Cardiac septum (tissue), 1 donor: ENCODE measurements around the gene ARHGEF16. TPM values are rescaled to one million over a fixed set of nuclear protein-coding genes. Genes with fewer than 3 reads are reported as not detected.

Experiments used
- DNase-seq: peaks from one replicate; pipeline ENCODE4 v3.0.0-alpha.2; 2020; ENCODE audit warnings: low spot score
- intact Hi-C: fragments of 100-400 bp; cut with DNase I; formaldehyde crosslinking; loops from one replicate; pipeline ENCODE4 v1.14.0; 2022
- total RNA-seq: library from RNA; stranded (reverse); fragmentation: NEBNext Ultra II Directional; extraction: Animal tissue kit (Norgen Biotek cat#: 25700); gene quantifications from one replicate; pipeline ENCODE4 v1.2.1, GENCODE V29; 2021
- donor health status: DM: no; HTN: no; CAD: no.

The ARHGEF16 gene
- total RNA-seq, 1 donor from 2014 or later, result 0.57 TPM

DNA sequence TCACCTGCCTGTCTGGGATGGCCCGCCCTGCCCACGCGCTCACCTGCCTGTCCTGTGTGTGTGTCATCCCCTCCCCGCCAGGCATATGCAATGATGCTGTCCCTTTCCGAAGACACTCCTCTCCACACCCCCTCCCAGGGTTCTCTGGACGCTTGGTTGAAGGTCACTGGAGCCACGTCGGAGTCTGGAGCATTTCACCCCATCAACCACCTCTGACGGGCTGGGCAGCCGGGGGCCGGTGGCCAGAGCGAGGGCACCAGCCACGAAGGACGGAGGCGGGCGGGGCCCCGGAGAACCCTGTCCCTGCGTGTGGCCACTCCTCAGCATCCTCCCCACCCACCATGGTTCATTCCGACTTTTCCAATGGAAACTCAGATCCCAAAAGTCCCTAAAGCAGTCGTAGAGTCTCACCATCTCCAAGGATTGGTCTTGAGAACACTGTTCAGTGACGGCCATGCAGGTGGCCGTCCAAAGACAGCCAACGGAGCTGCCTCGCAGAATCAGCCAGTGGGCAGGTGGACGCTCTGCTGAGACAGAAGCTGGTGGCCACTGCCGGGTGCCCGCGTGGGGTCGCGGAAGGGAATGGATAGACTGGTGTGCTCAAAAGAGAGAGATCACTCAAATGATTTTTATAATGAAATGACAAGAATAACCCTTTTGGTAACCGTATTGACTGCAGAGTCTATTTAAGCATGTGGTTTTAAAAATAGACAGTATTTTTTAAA is 20.7 kb upstream of the ARHGEF16 start:
- intact Hi-C loops, result no loop called here
- no peak for DNase-seq

DNA sequence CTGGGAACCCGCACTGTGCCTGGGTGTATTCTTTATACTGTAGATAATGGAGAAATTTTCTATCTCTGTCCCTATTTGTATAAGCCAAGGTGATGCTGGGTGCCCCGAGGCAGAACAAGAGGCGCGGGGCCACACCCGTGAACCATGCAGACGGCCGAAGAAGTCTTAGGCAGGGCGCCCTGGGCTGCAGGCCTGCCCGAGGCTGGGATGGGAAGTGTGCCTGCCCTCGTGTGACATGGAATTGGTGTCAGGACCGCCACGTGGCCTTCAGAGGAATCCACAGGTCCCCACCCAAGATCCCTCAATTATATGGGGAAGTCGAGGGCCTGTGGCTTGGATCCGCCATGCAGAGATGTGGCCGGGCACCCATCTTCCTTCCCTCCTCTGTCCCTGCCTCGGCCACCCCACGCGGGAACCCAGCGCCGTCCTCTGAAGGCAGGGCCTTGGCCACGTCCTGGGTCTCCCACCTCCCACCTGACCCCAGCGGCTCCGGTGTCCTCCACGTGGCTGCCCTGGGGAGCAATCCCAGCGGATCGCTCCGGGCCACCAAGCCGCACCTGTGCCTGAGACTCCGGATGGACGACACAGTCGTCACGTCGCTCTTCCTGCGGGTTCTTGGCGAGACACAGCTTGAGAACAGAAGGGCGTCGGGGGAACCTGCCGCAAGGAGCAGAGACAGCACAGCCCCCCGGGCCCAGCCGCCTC is 19.9 kb upstream of the ARHGEF16 start:
- intact Hi-C loops, result no loop called here
- no peak for DNase-seq

- DNase-seq, result no peak
- intact Hi-C loops, result no loop called here
These were observed 18.8 kb upstream of the ARHGEF16 start for GRCh38 chr1:3435666-3436065.

GRCh38 chr1:3436451-3436850 is 18.0 kb upstream of the ARHGEF16 start:
- DNase-seq, result no peak
- intact Hi-C loops, result no loop called here

GRCh38 chr1:3436901-3437300 is 17.6 kb upstream of the ARHGEF16 start:
- intact Hi-C loops, result no loop called here

DNA sequence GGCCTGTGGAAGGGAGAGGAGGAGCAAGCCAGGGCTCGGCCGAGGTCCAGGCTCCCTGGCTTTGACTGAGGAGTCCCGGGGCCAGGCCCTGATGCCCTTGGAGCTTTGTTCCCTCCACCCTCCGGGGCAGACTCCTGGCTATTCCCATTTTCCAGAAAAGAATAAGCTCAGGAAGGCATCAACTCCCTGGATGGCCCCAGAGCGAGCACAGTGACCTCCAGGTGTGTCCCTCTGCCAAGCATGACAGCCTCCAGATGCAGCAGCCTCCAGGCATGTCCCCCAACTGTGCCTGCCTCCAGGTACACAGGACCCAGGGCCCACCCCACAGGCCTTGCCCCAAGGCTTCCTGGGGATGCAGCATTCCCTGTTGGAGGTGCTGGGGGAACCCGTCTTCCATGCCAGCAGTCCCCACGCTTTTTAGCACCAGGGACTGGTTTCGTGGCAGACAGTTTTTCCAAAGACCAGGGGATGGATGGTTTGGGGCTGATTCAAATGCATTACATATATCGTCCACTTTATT is 15.7 kb upstream of the ARHGEF16 start:
- no peak for DNase-seq
- intact Hi-C loops, result no loop called here

More at GRCh38 chr1:3436901-3437300, 17.6 kb upstream of the ARHGEF16 start:
- DNase-seq, result no peak

- DNase-seq, result no peak
- intact Hi-C loops, result no loop called here
These were observed 14.8 kb upstream of the ARHGEF16 start for GRCh38 chr1:3439346-3440299.

- no peak for DNase-seq
These were observed 14.2 kb upstream of the ARHGEF16 start for GRCh38 chr1:3440300-3440681.

DNA sequence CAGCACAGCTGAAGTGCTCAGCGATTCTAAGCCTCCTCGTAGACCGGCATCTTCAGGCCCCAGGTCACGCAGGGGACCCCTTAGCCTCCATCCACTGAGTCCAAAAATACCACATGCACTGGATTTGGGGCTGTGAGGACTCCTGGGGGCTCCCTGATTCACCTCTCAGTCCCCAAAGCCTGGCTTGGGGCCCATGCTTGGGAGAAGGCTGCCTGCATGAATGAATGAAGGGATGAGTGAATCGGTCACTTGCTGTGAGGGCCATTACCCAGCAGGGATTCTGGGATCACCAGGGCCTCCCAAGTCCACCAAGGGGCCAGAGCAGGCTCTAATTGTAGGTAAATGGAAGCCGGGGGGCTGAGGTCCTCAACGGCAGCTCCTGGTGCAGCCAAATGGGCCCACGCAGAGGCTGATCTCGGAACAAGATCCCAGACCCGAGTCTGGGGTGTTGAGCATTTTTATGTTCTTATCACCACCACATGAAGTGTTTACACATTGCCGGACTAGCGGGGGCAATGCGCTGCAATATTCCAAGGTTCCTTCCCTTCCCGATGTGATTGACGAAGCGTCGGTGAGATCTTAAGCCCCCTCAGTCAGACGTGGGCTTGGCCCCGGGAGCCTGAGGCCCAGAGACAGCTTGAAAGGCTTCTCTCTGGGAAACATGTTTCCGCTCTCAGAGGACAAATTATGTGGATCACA is 13.6 kb upstream of the ARHGEF16 start:
- intact Hi-C loops, result no loop called here
- DNase-seq, result no peak

More at GRCh38 chr1:3440300-3440681, 14.2 kb upstream of the ARHGEF16 start:
- intact Hi-C loops, result no loop called here

GRCh38 chr1:3441410-3441847 is 13.0 kb upstream of the ARHGEF16 start:
- intact Hi-C loops, result no loop called here
- DNase-seq, result no peak

- DNase-seq, result no peak
- intact Hi-C loops, result no loop called here
These were observed 12.6 kb upstream of the ARHGEF16 start for GRCh38 chr1:3441880-3442279.

- intact Hi-C loops, result no loop called here
- no peak for DNase-seq
These were observed 12.1 kb upstream of the ARHGEF16 start for GRCh38 chr1:3442331-3442730.

DNA sequence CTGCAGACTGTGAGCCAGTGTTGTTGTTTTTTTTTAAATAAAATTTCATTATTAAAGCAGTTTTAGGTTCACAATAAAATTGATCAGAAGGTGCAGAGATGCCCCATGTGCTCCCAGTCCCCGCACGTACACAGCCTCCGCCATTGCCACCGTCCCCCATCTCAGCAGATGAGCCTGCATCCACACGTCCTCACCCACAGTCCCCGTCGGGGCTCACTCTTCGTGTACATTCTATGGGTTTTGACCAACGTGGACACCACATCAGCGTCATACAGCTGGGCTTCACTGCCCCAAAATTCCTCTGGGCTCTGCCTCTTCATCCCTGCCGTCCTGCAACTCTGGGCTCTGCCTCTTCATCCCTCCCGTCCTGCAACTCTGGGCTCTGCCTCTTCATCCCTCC is 11.6 kb upstream of the ARHGEF16 start:
- intact Hi-C loops, result no loop called here
- no peak for DNase-seq

DNA sequence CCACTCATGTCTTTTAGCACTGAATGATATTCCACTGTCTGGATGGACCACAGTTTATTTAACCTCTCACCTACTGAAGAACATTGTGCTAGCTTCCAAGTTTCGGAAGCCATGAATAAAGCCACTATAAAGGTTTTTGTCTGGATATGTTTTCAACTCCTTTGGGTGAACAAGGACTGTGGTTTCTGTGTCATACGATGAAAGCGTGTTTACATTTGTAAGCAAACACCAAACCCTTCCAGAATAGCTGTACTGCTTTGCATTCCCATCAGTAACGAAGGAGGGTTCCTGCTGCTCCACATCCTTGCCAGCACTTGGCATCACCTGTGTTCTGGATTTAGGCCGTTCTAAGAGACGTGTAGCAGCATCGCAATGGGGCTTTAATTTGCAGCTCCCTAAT is 10.7 kb upstream of the ARHGEF16 start:
- DNase-seq, result no peak
- intact Hi-C loops, result no loop called here

- intact Hi-C loops, result no loop called here
- DNase-seq, result no peak
These were observed 10.2 kb upstream of the ARHGEF16 start for GRCh38 chr1:3444298-3444697.

DNA sequence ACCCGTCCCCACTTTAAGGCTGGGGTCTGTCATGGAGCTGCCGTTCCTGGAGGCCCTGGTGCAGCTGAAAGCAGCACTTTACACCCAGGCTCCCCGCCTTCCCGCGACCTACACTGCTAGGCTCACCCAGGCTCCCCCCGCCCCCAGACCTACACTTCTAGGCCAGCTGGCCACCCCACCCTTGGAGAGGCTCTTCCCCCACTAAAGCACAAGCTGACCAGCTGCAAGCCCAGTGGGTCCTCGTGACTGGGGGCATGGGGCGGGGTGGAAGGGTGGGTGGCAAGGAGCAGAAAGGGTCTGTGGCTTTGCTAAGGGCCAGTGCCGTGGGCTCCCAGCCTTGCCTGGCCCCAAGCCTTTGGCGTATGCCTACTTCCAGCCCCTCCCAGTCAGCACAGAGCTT is 9.7 kb upstream of the ARHGEF16 start:
- intact Hi-C loops, result no loop called here
- no peak for DNase-seq

DNA sequence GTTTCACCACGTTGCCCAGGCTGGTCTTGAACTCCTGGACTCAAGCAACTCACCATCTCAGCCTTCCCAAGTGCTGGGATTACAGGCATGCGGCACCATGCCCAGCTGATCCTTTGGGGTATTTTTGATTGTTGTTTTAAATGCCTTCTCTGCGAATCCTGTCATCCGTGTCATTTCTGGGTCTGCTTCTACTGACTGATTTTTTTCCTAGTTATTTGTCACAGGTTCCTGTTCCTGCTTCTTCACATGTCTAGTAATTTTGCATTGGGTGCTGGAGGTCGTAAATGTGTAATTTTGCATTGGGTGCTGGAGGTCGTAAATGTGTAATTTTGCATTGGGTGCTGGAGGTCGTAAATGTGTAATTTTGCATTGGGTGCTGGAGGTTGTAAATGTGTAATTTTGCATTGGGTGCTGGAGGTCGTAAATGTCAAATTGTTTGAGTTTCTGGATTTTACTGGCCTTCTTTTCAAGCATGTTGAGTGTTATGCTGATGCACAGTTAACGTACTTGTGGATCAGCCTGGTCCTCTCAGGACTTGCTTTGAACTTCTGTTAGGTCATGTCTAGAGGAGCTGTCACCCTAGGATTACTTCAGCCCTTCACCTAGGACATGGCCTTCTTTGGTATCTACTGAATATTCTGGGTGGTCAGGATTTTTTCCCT is 4.1 kb upstream of the ARHGEF16 start:
- intact Hi-C loops, result no loop called here
- no peak for DNase-seq

DNA sequence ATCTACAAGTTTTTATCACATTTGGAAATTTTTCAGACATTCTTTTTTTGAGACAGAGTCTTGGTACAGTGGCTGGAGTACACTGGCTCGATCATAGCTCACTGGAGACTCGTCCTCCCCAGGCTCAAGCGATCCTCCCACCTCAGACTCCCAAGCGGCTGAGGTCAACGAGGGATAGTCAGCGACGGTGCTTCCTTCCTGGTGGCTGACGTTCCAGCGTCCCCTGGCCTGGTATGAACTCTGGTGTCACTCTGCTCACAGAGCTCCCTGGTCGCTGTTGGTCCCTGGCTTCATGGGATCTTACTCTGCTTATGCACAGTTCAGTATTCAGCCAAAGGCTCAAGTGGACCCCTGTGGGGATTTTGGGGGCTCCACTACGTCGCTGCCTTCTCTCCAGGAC is 3.5 kb upstream of the ARHGEF16 start:
- intact Hi-C loops, result no loop called here
- no peak for DNase-seq
